Endothelial cell of umbilical vein (primary cell): ENCODE measurements around the gene TREX2. TPM values are rescaled to one million over a fixed set of nuclear protein-coding genes. Genes with fewer than 3 reads are reported as not detected.

Source experiments
- BruUV-seq: library from RNA; stranded (reverse); fragments of 400-500 nt; replicated peaks from 2 replicates; lab custom pipeline; 2021; lab: Mats Ljungman, UMichigan
- CTCF ChIA-PET: fragments of 300-600, 350-600 bp; sonication (Branson Sonifier 250); formaldehyde crosslinking; loops from one replicate; lab custom pipeline; 2021; ENCODE audit warnings: antibody characterized with exemption, inconsistent platforms; lab: Charles Lee
- POLR2A ChIA-PET: fragments of 300-600, 350-600 bp; sonication (Branson Sonifier 250); formaldehyde crosslinking; loops from one replicate; lab custom pipeline; 2021; ENCODE audit warnings: antibody characterized with exemption, inconsistent platforms; lab: Charles Lee
- DNase-seq: peaks from one replicate; pipeline ENCODE4 v3.0.0-alpha.2; 2011; ENCODE audit warnings: low read depth, low spot score
- FAIRE-seq: peaks from 2 replicates; lab custom pipeline; 2011; peaks lifted over from hg19 to GRCh38; lab: Jason Lieb, UNC
- H2AFZ ChIP-seq: 2 replicates; pipeline ENCODE4 v1.6.0; 2012; ENCODE audit warnings: low read depth, low read length, control low read depth, inconsistent platforms
- H3K27ac ChIP-seq: 2 replicates; pipeline ENCODE4 v1.5.1; 2011; ENCODE audit warnings: low read depth, mild to moderate bottlenecking, control low read depth, low read length, moderate library complexity; ENCODE audit not compliant: insufficient read depth
- H3K27me3 ChIP-seq, 2 experiments: 2 replicates each; pipeline versions ENCODE4 v1.6.0 to v1.6.1; 2011; ENCODE audit warnings: low read length in 2 of 2, mixed read lengths in 1 of 2; ENCODE audit not compliant: control insufficient read depth in 2 of 2, insufficient read depth in 2 of 2
- H3K36me3 ChIP-seq, 2 experiments: 2 replicates in 1 of 2; 3 replicates in 1 of 2; pipeline ENCODE4 v1.5.1; 2011; ENCODE audit warnings: low read length in 2 of 2, mild to moderate bottlenecking in 1 of 2, moderate library complexity in 1 of 2; ENCODE audit not compliant: control insufficient read depth in 2 of 2, insufficient read depth in 2 of 2; ENCODE audit errors: extremely low read depth in 1 of 2
- H3K4me1 ChIP-seq: 3 replicates; pipeline ENCODE4 v1.5.1; 2011; ENCODE audit warnings: mild to moderate bottlenecking, low read length; ENCODE audit not compliant: control insufficient read depth, insufficient read depth; ENCODE audit errors: extremely low read depth
- H3K4me2 ChIP-seq: 2 replicates; pipeline ENCODE4 v1.6.1; 2011; ENCODE audit warnings: low read length, control low read depth, mixed read lengths; ENCODE audit not compliant: insufficient read depth
- H3K4me3 ChIP-seq, 3 experiments: fragments of 200-600 bp in 1 of 3; sonication (generic), shearing (Covaris generic) in 1 of 3; replicated peaks in 1 of 3; 2 replicates each; pipeline ENCODE4 v1.5.1; 2011 to 2016; ENCODE audit warnings: control low read depth in 3 of 3, low read length in 3 of 3, mild to moderate bottlenecking in 2 of 3, inconsistent platforms in 1 of 3, low read depth in 1 of 3, moderate library complexity in 1 of 3; ENCODE audit not compliant: insufficient read depth in 1 of 3
- H3K79me2 ChIP-seq: 2 replicates; pipeline ENCODE4 v1.6.0; 2012; ENCODE audit warnings: low read length, inconsistent platforms; ENCODE audit not compliant: control insufficient read depth, insufficient read depth
- H3K9ac ChIP-seq: replicated peaks from 2 replicates; pipeline ENCODE3; 2011; ENCODE audit warnings: low read length, control low read depth; ENCODE audit not compliant: insufficient read depth; ENCODE audit errors: extremely low read depth
- H3K9me1 ChIP-seq: replicated peaks from 3 replicates; pipeline ENCODE4 v1.6.0; 2011; ENCODE audit warnings: mild to moderate bottlenecking, low read length; ENCODE audit not compliant: control insufficient read depth, insufficient read depth; ENCODE audit errors: extremely low read depth
- H3K9me3 ChIP-seq: replicated peaks from 2 replicates; pipeline ENCODE4 v1.5.1; 2012; ENCODE audit warnings: low read length, inconsistent platforms; ENCODE audit not compliant: control insufficient read depth, insufficient read depth
- H4K20me1 ChIP-seq: replicated peaks from 2 replicates; pipeline ENCODE3; 2011; ENCODE audit warnings: mild to moderate bottlenecking, low read length; ENCODE audit not compliant: control insufficient read depth, insufficient read depth; ENCODE audit errors: extremely low read depth
- CTCF ChIP-seq, 2 donors: IDR thresholded peaks; 1 replicate in 1 of 2; 2 replicates in 1 of 2; pipeline ENCODE4 v1.5.1; 2011; ENCODE audit warnings: low read length in 2 of 2, mild to moderate bottlenecking in 2 of 2, moderate library complexity in 2 of 2, control low read depth in 1 of 2, inconsistent platforms in 1 of 2, low read depth in 1 of 2; ENCODE audit not compliant: insufficient read depth in 1 of 2; ENCODE audit errors: extremely low read depth in 1 of 2
- EZH2 ChIP-seq: IDR thresholded peaks from 2 replicates; pipeline ENCODE4 v1.6.1; 2012; ENCODE audit warnings: borderline replicate concordance, low read depth, mild to moderate bottlenecking, moderate library complexity, low read length, inconsistent platforms; ENCODE audit not compliant: severe bottlenecking
- FOS ChIP-seq: IDR thresholded peaks from 2 replicates; pipeline ENCODE4 v1.6.1; 2011; ENCODE audit warnings: mild to moderate bottlenecking, low read length, moderate library complexity, borderline replicate concordance; ENCODE audit not compliant: insufficient read depth
- GATA2 ChIP-seq: IDR thresholded peaks from 2 replicates; pipeline ENCODE4 v1.7.0; 2011; ENCODE audit warnings: low read depth, mild to moderate bottlenecking, moderate library complexity, mixed read lengths, low read length; ENCODE audit not compliant: insufficient read length, insufficient read depth
- JUN ChIP-seq: IDR thresholded peaks from 2 replicates; pipeline ENCODE4 v1.6.1; 2011; ENCODE audit warnings: borderline replicate concordance, low read depth; ENCODE audit not compliant: insufficient read length, insufficient read depth
- MAX ChIP-seq: IDR thresholded peaks from 2 replicates; pipeline ENCODE4 v1.6.1; 2011; ENCODE audit not compliant: insufficient read depth, insufficient read length
- MYC ChIP-seq: IDR thresholded peaks from one replicate; pipeline ENCODE4 v1.6.1; 2011; ENCODE audit warnings: mild to moderate bottlenecking, low read depth, low read length
- POLR2A ChIP-seq: IDR thresholded peaks from 2 replicates; pipeline ENCODE4 v1.6.1; 2012; ENCODE audit warnings: low read depth, mild to moderate bottlenecking, control low read depth, low read length
- POLR2AphosphoS5 ChIP-seq: IDR thresholded peaks from 2 replicates; pipeline ENCODE4 v1.6.1; 2012; ENCODE audit warnings: low read depth, mild to moderate bottlenecking, control low read depth, low read length, moderate library complexity; ENCODE audit not compliant: insufficient read depth
- dilution Hi-C: fragments of 300-500 bp; cut with MboI; formaldehyde crosslinking; loops from one replicate; pipeline ENCODE4 v1.15.0; 2019; ENCODE audit warnings: low sequenced_read_pairs; ENCODE audit not compliant: extremely low pct_ligation_motif_present
- intact Hi-C: fragments of 100-400 bp; cut with micrococcal nuclease; formaldehyde crosslinking; loops from one replicate; pipeline ENCODE4 v1.10.0; 2022
- polyA plus RNA-seq, 4 experiments: library from polyadenylated mRNA; depleted of rRNA in 3 of 4; stranded (reverse) in 3 of 4; unstranded in 1 of 4; fragments of >200 nt; gene quantifications; 2 replicates each; pipeline versions ENCODE4 v1.2.1 to v1.2.3, GENCODE V29; 2011 to 2012; ENCODE audit warnings: missing spikeins in 1 of 4
- total RNA-seq: library from RNA; stranded (reverse); gene quantifications from 2 replicates; pipeline ENCODE4 v1.2.3, GENCODE V29; 2021

TREX2 gene
- total and polyA plus RNA-seq, 2 donors (not counting 3 experiments of a cell fraction or from before 2014, with no cell fraction given), result 0.82 to 0.99 TPM

GRCh38 chrX:153468008-153468580 is 22.2 kb upstream of the TREX2 start:
- peaks cover 4% of the 10 kb centered on the region for H3K79me2 ChIP-seq
- H3K9me3 ChIP-seq, result no peaks in the 10 kb centered on the region
- H2AFZ ChIP-seq, result no peak overlapping the region
- H3K4me1 ChIP-seq, result peaks cover 4% of the 10 kb centered on the region
- POLR2A ChIA-PET, result no interaction called here
- peaks cover 0 to 3% of the 10 kb centered on the region in 2 experiments for H3K36me3 ChIP-seq
- H4K20me1 ChIP-seq, result no peaks in the 10 kb centered on the region
- intact Hi-C loops, result no loop called here
- CTCF ChIA-PET, result interaction anchor here (1.2 to 5.3 kb wide), 3 partner anchors 26 to 527 kb away, joined by 3 to 146 read pairs (median 4); partner anchors contain the start of gene BGN
- no peak overlapping the region for H3K27ac ChIP-seq
- DNase-seq, result no peak
- no peak overlapping the region for H3K4me3 ChIP-seq
- BruUV-seq, result no TSS peak
- FAIRE-seq, result no peak
- H3K9ac ChIP-seq, result no peak overlapping the region
- H3K4me2 ChIP-seq, result no peak overlapping the region
- H3K27me3 ChIP-seq, result no peaks in the 10 kb centered on the region
- TF ChIP-seq JUN (no peak), POLR2A (no peak), MAX (no peak), CTCF (IDR thresholded peaks at IDR 0.05; ENCODE audit: extremely low read depth in 1 of 2, insufficient read depth in 1 of 2, low read depth in 1 of 2, low read length in 2 of 2) (no peak), FOS (no peak), GATA2 (no peak), MYC (no peak), POLR2AphosphoS5 (no peak), EZH2 (no peak)
- H3K9me1 ChIP-seq, result no peaks in the 10 kb centered on the region
- dilution Hi-C loops, result no loop called here
